ENCODE data around the gene NKX1-1.

Gene NKX1-1

DNA sequence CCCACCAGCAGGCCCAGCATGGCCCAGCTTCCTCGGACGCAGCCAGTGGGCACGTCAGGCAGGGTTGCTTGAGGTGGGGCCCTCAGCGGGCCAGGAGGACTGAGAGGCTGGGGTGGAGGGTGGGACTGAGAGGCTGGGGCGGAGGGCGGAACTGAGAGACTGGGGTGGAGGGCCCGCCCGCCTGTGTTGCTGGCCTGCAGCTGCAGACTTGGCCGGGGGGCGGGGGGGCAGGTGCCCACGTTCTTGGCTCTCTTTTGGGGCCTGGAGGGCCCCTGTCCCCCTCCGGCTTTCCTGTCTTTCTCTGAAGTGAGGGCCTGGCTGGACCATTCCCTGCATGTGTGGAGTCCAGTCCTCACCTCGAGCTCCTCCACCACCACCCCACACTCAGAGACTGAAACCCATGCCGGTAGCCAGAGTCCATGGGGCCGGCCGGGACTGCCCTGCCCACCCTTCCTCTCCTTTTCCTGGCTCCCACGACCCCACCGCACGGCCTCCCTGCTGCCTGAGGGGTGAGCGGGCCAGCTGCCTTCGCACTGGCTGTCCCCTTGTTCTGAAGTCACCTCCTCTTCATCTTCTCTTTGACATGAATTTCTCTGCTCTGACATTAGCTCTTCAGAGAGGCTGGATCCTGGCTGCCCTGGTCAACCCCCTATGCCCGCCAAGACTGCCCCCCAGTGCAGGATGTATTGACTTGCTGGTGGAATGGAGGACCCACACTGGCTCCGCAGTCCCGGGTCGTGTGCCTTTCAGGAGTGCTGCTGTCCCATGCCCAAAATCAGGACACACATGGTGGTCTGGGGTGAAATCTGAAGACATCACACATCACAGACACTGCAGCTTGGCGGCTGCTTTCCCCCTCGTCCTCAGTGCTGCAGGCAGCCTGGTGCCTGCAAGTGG lies 10.1 kb upstream of the NKX1-1 start:
- FAIRE-seq: no peak

DNA sequence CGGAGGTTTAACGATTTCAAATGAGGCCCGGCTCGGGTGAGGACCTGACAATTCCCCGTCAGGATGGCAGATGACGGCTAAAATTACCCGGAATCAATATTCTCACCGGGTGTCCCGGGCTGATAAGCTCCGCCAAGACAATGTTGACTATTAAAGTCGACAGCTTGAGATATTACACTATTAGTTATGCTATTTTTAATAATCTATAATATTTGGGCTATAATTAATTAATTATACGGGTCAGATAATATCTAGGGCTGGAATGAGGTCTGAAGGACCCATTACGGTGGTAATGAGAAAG lies 9.4 kb upstream of the NKX1-1 start:
- no peak for FAIRE-seq

DNA sequence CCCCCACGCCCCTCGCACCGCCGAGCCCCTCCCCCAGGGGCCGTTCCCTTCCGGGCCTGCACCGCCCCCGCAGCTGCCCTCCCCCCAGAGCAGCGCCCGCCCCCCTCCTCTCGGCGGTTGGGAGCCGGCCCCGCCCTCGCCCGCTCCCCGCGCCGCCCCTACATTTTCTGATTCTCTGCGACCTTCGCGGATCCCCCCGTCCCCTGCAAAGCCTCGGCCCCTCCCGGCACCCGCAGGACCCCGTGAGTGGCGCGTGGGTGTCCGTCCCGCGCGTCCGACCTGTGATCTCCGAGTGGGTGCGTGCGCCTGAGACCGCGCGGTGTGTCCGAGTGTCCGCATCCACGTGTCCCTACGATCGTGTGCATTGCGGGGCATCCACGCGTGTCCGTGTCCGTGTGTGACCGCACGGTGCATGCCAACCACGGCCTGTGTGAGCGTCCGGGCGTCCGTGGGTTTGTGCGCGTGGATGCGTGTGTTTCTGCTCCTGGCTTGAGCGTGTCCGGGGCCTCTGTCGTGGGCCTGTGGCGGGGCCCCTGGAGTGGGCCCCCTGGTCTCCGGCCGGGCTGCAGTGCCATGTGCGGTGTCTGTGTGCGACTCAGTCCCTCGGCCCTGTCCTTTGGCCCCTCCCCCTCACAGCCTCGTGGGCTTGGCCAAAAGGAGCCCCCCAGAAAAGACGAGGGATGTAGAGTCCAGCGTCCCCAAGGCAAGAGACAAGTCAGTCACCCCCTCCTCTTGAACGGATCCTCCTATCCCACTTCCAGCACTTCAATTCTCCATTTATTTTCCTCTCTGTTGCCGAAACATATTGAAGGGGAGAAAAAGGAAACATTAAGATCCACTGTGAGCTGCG lies 8.8 kb upstream of the NKX1-1 start:
- no peak for FAIRE-seq

DNA sequence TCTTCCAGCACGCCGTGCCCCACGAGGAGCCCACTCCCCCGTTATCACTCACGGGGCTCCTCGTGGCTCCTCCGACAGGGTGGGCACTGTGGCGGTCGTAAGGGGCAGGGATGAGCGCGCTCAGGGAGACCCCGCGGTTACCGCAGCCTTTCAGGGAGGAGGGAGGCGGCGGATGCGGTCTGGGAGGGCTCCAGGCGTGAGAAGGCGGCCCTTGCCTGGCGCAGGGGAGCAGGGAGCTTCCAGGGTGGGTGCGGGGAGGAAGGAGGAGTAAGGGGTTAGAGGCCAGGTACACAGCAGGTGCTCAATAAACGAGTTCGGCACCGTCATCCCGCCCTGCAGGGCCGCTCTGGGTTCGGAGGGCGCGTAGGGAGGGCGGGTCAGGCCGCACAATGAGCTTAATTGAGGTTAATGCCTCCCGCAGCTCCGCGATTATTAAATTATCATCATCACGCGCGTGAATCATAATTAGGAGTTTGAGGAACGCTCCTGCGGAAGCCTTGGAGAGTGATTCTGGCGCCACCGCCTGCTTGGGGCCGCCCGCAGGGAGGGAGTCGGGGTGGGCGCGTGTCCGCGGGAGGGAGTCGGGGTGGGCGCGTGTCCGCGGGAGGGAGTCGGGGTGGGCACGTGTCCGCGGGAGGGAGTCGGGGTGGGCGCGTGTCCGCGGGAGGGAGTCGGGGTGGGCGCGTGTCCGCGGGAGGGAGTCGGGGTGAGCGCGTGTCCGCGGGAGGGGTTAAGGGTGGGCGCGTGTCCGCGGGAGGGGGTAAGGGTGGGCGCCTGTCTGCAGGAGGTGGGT lies 7.6 kb upstream of the NKX1-1 start:
- FAIRE-seq: no peak

DNA sequence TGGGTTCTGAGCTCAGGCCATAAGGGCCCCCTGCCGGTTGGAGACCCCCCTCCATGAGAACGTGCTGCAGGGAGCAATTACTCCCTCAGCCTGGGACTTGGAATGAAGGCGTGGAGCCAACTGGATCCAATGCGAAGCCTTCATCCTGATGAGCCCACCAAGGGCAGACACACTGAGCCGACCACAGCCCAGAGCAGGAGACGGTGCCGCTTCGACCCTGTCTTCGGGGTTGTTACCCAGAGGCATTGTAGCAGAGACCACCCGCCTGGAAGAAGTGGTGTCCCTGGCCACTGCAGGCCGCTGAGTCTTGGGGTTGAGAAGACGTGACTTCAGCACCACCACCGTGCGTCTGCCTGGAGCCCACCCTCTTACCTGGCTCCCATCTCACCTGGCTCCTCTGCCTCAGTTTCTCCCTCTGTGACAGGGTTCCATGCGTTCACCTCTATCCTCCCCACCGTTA lies 7.0 kb upstream of the NKX1-1 start:
- no peak for FAIRE-seq

DNA sequence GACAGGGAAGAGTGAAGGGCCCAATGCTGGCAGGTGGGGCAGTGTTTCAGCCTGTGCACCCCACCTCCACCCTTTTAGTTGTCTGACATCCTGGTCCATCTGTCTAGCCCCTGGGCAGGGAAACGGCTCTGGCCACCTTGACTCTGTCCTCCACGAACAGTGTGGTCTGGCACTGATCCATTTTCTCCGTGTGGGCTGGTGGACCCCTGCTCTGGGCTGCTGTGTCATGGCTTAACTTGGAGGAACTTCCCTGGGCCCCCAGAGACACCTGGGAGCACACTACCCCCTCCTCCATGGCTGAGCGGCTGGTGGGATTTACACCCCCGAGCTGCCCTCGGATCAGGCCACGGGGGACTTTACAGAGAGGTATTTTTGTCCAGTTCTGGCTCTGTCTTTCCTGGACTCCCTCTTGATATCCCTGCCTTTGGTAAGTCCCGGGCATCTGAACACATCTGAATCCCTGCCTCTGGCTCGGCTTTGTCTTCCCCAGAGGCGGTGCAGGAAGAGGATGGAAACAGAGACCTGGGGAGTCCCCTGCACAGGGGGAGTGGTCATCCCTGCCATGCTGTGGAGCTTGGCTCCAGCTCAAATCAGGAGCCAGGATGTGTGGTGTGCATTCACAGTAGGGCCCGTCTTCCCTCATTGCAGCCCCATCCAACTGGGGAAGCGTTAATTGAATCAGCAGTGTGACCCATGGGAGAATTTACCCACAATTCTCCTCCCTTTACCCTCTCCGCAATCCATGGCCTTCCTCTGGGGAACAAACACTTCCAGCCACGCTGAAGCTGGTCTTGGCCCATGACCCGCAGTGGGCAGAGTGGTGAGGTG lies 6.3 kb upstream of the NKX1-1 start:
- FAIRE-seq: no peak

DNA sequence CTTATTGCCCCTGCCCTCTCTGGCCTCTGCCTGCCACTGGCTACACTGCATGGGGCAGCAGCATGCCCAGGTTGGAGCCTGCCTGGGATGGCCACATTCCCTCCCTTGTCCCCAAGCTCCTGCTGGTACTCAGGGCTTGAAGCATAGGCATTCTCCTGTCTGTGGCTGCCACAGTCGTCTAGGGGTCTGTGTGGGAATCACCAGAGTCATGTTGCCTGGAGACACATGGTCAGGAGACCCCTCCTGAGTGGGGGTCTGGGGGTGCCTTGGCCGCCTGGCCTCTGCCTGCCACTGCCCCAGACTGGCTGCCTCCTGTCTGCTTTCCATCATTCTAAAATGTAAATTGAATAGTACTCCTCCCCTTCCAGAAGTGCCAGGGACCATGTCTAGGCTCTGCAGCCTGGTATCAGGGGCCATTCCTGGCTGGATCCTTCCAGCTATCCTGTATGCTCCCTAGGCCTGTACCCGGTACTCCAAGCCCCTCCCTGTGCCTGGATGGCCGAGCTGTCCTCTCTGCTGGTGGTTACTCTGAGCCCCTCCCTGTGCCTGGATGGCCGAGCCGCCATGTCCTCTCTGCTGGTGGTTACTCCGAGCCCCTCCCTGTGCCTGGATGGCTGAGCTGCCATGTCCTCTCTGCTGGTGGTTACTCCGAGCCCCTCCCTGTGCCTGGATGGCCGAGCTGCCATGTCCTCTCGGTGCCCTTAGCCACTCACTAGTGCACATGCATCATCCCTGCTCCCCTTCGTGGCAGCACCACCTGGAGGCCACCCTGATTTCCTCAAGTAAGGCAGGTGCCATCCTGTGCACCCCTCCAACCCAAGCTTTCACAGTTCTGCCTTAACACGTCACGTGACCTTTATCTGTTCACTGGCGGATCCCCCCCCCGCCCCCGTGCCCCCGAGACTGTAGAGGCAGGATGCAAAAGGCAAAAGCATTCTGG lies 5.5 kb upstream of the NKX1-1 start:
- FAIRE-seq: no peak

DNA sequence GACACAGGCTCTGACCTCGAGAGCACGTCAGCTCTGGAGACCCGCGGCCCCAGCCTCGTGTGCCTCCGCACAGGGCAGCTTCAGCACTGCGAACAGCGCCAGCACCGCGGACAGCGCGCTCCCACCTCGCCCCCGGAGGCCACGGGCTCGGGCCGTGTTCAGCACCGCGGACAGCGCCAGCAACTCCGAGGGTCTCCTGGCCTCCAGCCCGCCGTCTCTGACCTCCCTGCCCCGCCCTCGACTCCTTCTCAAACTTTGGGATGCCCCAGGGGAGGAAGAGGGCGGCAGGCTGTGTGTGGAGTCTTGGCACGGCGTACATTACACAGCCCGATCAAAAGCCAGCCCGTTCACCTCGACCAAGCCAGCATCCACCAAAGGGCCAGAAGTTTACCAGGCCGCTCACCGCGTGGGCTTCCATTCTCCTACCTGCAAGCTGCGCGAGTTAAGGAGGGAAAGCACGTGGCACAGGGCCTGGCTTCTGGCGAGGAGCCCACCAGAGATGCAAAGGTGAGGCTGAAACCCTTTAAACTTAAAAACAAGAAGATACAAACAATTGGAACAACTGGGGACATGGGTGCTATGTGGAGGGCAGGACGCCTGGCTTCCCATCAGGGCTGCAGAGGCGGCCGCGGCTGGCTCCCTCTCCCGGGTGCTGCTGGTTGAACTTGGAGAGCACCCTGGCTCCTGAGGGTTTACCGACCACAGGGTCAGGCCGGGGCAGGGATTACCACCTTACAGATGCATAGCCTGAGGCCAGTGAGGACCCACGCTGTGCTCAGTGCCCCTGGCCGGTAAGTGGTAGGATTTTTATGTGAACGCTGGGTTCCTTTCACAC lies 4.5 kb upstream of the NKX1-1 start:
- no peak for FAIRE-seq

DNA sequence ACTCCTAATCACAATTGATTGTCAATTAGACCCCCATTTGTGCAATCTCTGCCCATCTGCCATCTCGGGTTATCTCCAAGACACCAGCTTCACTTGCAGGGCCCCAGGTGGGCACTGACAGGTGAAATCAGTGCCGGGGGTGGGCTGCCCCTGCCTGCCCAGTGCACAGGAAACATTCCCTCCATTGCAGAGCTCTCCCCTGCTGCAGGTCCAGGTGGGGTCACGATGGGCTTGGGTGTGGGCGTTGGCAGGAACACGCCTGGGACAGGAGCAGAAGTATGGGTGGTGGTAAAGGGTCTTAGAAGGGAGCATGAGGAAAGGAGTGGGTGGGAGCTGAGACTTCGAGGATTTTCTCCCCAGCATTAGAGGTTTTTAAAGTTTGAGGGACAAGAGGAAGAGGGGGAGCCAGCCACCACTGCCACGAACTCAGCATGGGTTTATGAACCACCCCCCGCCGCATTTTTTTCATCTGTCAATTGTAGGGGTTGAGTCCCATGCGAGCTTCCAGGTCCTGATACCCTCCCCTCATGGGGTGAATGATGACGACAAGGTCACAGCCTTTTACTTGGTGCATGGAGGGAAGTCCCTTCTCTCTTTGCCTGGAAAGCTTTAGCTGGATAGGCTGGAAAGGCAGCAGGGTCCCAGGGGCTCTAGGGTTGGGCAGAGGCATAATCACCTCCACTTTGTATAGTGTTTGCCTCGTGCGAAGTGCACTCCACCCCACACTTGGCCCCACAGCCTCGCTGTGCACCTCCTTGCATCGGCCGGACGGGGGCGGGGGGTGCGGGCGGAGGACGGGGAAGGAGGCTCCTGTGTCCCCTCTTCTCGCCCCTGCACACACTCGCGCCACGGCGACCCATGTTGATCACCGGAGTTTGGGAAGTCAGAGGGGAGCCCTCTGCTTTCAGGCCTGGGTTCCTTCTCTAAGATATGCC lies 3.5 kb upstream of the NKX1-1 start:
- FAIRE-seq: no peak

DNA sequence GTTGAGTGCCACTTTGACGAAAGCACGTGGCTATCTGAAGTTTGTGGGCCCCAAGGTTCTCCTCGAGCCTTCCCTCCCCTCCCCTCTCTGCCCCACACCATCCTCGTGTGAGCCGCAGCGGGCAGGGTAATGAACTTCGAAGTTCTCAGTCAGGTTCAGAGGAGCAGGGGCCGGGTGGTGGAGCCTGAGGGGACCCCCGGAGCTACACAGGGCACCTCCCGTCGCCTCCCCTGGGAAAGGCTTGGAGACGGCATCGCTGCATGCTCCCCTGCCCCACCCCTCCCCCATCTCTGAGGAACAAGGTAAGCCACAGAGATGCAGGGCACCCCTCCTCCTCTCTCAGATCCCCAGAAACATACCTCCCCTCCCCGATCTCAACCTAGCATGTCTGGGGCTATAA lies 2.8 kb upstream of the NKX1-1 start:
- FAIRE-seq: no peak

DNA sequence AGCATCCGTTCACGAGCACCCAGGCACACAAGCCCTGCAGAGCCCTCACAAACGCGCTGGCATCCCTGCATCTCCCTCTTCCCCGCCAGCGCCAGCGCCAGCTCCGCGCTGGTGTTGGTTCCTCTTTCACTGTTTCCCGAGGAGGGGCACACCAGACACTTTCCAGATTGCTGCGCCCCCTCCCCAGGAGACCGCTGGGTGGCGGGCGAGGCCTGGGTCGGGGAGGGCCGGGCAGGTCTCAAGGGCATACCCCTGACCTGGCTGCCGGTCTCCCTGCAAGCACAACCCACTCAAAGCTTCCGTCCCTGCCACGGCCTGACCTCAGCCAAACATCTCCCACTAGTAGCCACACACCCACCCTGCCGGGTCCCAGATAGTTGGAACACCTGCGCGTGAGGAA lies 2.2 kb upstream of the NKX1-1 start:
- no peak for FAIRE-seq

DNA sequence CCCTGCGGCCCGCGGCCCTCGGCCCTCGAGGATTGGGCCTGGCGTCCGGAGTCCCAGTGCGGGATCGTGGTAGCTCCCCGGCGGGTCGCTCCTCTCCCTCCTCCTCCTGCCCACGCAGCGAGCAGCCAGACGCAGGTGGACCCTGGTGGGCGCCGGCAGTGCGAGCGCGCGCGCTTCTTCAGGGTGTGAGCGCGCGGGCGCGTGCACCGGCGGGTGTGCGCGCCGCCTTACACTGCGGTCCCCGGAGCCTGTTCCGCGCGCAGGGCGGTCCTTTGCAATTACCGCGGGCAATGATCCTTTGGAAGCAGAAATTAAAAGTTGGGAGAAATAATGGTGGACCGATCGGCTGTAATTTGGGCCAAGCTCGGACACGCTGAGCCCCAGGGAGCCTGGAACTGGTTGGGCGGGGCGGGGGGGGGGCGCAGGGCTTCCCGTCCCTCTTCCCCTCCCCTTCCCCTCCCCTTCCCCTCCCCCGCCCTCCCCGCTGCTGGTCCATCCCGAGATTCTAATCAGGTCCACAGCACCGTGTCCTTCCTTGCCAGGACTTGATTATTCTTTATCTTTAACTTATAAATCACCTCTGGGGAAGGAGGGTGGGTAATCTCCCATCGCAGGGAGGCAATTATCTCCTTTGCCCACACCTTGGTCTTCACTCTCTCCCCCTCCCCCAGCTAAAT lies 1.6 kb upstream of the NKX1-1 start:
- no peak for FAIRE-seq

DNA sequence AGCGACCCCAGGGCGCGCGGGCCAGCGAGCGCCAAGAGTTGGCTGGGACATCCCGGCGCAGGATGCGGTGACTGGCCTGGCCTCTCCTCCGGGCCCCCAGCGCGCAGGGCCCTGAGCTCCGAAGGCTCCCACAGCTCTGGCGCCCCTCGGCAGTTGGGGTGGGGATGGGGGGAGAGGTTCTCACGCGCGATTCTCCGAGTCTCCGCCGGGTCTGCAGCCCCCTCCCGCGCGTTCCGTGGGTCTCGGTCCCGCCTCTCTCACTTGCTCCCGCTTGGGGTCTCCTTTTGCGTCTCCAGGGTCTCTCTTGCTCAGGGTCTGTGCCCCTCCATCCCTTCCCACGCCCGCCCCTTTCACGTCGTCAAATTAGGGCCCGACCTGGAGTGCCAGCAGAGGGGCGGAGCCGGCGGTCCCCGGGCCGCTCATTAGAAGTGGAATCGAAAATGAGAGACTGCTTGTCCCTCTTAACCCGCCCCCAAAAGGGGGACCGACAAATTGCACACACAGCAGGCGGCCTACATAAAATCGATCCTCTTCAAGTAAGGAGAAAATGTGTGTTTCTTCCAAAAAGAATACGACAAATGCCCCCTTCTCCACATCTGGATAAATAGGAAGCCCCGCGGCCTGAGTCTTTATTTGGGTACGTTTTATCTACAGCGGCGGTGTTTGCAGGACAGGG lies 877 bp upstream of the NKX1-1 start:
- no peak for FAIRE-seq

DNA sequence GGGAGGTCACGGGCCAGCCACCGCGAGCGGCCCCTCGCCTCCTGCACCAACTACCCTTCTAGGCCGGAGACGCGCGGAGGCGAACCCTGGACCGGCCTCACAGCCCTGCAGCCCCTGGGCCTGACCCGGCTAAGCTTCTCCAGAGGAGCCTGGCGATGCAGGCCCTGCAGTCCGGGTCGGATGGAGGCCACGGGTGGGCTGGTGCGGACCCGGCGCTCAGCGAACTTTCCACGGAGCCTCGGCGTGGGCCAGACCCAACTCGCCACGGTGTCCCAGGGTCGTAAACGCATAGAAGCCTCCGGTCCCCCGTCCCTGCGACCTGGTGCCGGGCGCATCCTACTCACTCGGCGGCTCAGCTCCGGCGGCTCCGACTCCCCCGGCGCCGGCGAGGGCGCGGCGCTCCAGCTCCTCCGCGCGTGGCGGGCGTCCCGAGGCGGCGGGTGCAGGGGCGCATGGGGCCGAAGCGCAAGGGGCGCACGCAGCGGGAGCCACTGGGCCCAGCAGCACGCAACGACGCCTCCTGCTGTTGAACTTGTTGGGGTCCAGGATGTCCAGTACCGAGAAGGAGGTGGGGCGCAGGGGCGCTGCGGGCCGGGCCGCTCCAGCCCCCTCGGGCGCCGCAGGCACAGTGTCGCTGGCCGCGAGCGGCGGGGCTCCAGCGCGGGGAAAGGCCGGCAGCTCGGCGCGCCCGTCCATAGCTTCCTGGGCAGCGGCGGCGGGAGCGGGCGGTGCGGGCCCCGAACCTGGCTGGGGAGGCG lies 427 bp downstream of the NKX1-1 start:
- no peak for FAIRE-seq

DNA sequence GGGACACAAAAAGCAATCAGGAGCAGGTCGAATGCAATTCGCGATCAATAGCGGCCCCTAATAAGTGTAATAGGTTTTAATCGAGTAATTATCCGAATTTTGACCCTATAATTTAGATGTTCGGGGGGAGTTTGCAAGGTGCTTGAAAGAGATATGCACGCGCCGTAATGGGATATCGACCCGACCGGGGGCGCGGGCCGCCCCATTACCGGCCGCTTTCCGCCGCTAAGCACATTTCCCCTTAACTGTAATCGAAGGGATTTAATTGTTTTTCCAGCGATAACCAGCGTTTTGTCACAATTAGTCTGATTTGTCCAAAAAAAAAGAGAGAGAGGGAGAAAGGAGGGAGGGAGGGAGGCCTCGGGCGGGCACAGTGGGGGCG lies 997 bp downstream of the NKX1-1 start:
- no peak for FAIRE-seq

DNA sequence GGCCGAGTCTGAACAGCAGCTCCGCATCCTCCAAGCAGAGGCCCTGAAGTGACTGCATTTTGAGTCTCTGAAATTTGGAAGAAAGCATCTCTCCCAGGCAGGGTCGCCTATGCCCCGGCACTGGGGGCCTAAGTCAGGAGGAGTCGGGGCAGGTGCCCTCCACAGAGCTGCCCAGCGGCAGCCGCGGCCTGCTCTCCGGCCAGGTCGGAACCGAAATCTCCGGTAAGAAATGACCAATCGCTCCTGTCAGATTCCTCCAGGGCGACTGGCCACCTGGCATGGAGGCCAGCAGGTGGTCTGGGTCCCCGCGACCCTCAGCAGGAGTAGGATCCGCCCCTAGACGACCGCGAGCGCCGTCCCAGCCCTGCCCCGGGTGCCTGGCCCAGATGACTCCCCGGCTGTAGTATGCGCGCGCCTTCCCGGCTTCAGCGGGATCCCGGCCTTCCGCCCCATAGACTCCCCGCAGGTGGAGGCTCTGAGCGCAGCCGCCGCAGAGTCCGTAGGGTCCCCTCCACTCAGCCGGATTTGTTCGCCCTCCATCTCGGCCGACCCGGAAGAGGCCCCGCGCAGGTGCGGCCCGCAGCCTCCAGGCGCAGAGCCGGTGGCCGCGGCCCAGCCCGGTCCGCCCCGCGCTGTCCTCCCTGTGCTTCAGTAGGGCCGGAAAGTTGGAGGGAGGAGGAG lies 1.5 kb downstream of the NKX1-1 start:
- FAIRE-seq: no peak

Measured in A204.1 (cell line).